T follicular helper cell (primary cell): ENCODE results near the gene DENND6A.
"Not testable (repeated sequence)": the region's sequence is repeated elsewhere in the genome, so short reads cannot be mapped to it uniquely, and the experiment has no call there.

Experiments
- DNase-seq: peaks from one replicate; pipeline ENCODE4 v3.0.0-alpha.2; 2020; ENCODE audit warnings: low read depth

The DENND6A gene

DNA sequence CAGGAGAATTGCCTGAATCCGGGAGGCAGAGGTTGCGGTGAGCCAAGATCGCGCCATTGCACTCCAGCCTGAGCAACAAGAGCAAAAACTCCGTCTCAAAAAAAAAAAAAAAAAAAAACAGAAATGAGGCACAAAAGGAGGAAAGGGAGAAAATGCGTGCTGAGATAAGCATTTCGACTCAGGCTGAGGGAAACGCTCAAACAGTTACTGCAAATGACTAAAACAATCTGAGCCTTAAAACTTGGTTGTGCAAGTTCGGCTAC is 813 bp downstream of the DENND6A start:
- DNase-seq = not testable (repeated sequence)

DNA sequence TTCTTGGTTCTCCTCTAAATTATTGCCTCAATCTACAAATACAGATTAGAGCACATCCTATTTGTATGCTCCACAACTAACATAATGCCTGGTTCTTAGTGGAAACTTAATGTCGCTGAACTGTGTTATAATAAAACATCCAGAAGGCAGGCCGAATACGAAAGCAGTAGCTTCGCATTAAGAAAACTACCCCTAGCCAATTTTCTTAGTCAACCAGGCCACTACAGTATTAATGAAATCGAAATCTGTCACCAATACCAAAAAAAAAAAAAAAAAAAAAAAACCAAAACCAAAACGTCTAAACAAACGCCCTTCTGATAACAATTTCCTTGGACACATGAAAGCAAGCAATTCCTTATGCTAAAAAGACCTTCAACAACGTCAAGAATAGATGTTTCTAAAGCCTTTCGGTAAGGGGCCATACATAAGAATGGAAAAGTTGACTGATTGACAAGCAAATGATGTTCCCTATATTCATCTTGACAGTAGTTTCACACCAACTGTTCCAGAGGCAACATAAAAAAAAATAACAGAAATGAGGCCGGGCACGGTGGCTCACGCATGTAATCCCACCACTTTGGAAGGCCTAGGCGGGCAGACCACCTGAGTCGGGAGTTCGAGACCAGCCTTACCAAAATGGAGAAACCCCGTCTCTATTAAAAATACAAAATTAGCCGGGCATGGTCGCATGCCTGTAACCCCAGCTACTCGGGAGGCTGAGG is 1.3 kb downstream of the DENND6A start:
- no peak for DNase-seq

DNA sequence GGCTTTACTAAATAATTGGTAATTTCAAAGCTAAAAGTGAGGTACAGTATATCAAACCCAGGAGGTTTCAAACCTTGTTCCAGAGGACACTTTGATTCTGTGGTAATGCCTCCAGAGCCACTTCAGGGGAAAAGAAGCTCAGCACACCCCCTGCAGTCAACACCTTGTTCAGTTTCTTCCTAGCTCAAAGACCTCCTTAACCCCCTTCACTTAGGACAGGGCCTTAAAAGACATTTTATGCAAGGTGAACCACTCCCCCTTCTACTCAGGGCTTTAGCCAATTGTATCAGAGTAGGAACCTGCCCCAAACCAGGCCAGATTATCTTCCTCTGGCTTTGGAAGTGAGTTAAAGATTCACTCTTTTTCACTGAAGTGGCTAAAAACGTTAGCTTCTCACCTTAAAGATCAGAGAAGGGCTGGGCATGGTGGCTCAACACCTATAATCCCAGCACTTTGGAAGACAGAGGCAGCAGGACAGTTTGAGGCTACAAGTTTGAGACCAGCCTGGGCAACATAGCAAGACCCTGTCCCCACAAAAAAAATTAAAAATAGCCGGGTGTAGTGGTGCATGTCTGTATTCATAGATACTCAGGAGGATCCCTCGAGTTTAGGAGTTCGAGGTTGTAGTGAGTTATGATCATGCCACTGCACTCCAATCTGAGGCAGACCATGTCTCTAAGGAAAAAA is 3.4 kb downstream of the DENND6A start:
- DNase-seq = no peak

DNA sequence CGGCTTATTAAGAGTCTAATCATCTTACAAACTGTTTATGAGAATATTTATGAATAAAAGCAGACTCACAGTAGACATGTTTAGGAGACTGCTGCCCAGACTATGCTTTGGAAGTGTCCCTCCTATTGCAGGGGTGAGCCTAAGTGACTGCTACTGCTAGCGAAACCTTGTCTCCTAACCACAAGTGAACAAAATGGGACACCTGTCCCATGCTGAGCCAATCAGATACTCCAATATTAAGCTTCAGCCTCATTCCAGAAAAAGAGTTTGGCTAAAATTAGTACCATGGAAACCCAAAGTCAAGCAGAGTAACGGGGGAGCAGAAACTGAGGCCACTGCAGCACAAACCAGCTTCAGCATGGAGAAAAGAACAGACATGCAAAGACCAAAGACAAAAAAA is 4.6 kb downstream of the DENND6A start:
- no peak for DNase-seq

DNA sequence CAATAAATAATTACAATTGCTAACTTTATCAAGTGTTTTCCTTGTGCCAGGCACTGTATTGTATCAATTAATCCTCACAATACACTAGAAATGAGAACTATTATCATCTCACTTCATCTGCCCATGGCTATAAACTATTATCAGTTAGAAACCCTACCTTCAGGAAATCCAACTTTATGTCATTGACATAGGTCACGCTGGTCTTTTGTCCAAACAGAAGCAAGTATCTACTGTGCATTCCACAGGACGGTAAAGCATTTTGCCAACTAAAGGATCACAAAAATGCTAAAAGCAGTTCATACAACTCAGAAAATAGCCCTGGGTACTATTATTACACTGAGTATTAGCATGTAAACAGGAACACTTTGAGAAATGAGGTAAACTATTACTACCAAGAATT is 9.6 kb downstream of the DENND6A start:
- no peak for DNase-seq

DNA sequence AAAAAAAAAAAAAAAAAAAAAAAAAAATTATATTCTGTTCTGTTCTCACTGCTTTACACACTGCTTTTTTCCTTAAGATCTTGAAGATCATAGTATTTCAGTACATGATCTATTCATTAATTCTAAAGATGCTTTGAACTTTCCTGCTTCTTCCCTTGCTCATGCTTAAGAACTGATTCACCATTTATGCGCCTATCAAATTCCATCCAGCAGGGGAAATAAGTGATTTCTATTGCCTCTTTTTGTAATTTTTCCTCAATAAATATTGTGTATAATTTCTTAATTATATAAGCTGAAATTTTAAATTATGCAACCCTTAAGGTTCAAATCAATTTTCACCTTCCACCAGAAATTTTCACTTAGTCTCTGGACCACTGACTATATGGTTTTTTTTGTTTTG is 10.6 kb downstream of the DENND6A start:
- no peak for DNase-seq

DNA sequence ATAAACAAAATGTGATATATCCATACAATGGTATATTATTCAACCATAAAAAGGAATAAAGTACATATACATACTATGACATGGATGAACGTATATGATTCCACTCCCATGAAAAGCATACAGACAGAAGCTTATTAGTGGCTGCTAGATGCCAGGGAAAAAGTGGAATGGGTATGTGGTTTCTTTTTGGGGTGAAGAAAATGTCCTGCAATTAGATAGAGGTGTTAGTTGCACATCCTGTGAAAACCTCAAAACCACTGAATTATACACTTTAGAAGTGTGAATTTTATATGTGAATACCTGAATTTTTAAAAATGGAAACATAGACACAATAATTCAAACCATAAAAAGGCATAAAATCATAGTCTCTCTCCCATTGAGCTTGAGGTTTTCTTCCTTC is 11.2 kb downstream of the DENND6A start:
- no peak for DNase-seq

DNA sequence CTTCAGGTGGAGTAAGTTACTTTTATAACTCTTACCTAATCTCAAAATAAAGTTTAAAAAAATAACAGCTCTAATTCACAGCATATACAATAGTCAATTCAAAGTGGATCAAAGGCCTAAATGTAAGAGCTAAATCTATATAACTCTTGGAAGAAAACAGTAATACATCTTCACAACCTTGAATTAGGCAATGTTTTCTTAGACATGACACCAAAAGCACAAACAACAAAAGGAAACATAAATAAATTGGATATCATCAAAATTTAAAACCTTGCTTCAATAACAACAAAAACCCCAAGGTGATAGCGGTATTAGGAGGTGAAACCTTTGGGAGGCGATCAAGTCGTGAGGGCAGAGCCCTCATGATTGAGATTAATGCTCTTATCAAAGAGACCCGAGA is 12.8 kb downstream of the DENND6A start:
- DNase-seq = no peak

DNA sequence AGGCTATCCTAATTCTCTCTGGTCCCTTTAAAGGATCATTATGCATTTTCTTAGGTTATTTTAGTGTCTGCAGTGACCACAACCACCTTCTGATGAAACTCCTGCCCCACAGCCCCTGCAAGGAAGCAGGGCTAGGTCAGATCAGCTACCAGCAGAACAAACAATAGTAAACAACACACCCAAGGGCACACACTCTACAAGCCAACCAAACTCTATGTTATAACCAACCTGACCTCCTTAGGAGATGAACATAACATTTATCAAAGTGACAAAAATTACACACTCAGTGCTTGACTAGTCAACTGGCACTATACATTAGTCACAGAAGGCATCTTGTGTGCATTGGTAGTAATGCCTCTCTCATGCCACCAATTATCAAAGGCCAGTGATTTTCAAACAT is 17.3 kb downstream of the DENND6A start:
- DNase-seq = no peak

DNA sequence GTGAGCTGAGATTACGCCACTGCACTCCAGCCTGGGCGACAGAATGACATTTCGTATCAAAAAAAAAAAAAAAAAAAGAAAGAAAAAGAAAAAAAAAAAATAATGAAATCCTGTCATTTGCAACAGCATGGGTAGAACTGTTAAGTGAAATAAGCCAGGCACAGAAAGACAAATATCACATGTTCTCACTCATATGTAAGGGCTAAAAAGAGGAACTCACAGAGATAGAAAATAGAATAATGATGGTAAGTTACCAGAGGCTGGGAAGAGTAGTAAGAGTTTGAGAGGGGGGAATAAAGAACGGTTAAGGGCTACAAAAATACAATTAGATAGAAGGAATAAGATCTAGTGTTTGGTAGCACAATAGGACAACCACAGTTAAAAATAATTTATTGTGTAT is 19.7 kb downstream of the DENND6A start:
- DNase-seq = no peak

DNA sequence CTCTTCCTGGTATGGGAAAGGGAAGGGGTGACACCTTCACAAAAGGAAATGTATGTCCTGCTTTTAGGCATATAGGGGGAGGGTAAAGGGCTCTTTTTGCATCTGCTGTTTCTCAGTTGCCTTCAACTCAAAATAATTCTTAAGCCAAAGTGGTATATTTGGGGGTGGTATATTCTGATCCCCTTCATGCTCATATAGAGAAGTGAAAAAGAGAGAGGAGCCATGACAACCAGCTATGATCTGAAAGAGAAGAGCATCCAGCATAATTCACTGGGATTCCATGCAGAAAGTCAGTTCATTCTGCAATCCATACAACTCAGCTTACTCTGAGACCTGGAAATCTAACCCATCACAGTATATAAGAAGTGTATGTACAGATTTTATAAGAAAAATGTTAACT is 22.3 kb downstream of the DENND6A start:
- no peak for DNase-seq

DNA sequence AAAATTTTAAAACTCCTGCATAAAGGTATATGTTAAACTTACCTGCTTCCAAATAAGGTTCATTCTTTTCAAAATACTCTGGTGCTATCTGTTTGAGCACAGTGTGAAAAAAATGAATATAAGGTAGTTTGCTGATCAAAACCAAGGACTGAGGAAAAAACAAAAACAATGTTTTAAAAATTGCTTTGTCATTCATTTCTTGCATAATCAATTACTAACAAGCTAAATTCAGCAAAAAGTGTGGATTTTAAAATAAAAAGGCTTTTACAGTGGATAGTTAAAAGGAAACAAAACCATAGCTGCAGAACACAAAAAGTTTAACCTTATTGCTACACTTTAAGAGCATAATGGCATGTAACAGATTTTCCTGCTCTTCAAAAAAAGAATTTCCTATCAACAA is 31.5 kb downstream of the DENND6A start:
- DNase-seq = no peak

DNA sequence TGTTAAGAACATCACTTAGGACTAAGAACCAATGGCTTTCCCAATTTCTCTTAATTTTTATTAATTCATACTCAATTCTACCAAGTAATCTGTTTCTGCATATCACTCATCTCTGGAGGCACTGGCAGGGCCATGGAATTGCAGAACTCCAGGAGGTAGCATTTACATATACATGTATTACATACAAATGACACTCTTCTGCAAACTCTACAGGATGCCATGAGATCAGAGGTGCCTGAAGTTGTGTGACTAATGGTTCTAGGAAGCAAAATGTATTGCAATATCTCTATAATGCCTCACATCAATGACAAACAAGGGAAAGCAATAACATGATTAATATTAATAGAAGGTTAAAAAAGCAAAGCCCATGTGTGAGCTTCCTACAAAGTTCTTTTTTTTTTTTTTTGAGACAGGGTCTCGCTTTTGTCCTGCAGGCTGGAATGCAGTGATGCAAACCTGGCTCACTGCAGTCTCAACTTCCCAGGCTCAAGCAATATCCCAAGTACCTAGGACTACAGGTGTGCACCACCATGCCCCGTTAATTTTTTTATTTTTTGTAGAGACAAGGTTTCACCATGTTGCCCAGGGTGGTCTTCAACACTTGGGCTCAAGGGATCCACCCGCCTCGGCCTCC is 33.0 kb downstream of the DENND6A start:
- no peak for DNase-seq

DNA sequence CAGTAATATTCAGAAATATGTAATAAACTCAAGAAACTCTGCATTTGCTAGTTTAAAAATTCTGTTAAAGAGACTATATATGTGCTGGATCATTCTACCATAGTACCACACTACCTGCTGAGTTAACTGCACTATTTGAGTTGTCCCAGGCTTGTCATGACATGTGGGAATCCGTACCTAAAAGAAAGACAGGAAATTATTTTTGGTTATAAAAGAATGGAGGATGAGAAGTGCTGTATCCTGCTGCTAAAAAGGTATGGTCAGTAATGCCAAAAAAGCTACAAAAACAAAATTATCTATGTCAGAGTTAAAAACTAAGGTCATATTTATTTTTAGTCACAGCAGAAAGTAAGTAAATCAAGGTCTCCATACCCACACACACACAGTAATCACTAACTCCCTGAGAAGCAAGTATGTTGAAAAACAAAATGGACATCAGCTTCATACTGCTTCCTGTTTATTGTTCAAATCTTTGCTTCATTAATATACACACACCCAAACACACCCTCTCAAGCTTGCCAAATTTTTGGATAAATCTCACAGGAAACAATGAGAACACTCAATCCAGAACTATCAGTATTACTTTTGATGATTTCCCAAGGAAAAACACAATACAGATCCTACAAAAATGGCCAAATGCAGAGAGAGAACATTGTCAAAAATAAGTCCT is 33.7 kb downstream of the DENND6A start:
- DNase-seq = no peak

DNA sequence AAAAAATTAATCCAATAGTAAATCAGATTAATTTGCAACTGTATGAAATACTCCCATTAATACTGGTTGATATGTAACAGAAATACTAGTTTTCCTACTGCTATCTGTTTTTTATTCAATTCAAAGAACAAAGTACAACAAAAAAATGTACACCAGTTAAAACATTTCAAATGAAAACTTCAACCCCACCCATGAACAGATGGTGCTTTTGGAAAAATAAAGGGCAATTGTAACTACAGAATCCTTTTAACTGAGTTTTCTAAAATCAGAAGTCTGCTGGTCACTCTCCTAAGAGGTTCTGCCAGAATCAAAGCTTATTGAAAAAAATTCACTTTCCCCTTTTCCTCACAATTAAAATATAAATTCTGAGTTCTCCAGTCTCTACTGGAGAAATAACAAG is 34.3 kb downstream of the DENND6A start:
- DNase-seq = no peak

DNA sequence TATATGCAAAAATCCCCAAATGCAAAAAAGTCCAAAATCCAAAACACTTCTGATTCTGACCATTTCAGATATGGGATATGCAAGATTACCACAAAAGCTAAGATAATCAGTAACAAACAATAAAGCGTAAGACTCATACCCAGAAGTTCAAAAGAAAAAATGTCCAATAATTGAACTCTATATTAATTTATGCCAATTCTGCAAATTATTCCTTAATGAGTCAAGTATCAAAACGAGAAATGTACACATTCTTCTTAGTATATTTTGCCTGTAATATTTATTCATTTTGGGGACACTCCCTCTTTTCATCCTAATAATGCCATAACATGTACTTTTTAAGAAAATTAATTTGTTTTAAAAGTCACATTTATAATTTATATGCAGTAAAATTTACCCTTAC is 37.1 kb downstream of the DENND6A start:
- DNase-seq = no peak

DNA sequence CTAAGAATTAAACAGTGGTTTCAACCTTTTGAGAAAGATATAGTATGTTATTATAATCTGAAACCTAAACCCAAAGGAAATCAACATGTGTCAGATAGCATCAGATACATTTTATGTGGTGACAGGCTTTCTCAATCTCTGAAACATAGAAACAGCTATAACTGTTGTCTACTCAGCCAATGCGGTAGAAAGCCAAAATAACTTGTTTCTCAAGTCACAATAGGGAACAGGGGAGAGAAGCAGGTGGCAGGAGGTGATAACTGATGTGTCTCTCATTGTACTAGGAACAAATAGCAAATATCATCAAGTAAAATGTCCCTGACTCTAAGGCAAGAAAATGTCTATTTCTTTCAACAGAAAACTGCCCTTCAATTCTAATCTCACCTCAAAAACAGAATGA is 38.6 kb downstream of the DENND6A start:
- no peak for DNase-seq

DNA sequence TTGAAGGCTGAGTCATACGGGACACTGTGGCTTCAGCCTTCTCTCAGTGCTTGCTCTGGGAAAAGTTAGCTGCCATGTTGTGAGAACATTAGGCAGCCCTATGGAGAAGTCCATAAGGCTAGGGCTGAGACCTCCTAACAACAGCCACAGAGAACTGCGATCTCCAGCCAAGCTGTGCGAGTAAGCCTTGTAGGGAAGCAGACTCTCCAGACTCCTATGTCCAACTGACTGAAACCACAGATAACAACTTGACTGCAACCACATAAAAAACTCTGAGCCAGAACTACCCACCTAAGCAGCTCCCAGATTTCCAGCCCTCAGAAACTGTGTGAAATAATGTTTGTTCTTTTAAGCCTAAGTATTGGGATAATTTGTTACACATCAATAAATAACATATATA is 40.7 kb downstream of the DENND6A start:
- DNase-seq = no peak

DNA sequence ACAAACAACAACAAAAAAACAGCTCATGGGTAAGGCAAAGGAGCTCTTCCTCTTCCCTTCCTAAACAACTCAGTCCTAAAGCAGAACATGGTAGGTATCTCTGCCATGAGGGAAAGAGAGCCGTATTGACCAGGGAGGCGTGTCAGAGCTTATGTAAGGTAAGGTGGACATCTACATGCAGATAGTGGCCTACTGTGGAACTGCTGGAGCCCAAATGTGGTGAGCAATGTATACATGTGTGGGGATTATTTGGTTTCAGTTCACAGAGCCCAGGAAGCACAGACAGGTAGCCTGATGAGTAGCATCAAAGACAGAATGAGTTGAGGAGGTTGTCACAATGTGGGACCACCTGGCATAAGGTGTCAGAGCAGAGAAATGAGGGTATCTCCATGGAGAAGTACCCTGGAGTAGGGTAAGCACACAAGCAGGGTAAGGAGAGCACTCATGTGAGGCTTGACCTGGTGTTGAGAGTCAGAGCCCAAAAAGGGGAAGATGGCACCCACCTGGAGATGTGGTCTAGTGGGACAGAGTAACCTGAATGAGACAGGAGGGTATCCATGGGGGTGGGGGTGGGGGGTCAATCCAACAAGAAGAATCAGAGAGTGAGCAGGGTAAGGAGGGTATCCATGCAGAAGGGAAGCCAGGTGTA is 45.5 kb downstream of the DENND6A start:
- DNase-seq = no peak

DNA sequence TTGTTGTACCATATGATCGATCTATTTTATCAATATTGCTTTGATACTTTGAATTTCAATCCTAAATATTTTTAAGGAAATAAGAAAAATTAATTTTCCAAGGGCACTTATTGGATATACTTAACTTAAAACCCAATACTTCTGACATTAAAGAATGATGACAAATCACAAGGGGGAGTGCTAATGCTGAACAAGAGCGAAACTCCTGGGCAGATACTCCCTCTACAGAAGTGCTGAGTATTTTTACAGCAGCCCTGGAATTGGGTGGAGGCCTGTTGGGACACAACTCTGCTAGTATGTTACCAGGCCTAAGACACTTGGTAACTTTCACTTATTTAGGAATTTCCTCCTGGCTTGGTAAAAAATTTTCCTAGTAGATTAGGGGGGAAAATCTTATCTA is 46.2 kb downstream of the DENND6A start:
- DNase-seq = no peak

DNA sequence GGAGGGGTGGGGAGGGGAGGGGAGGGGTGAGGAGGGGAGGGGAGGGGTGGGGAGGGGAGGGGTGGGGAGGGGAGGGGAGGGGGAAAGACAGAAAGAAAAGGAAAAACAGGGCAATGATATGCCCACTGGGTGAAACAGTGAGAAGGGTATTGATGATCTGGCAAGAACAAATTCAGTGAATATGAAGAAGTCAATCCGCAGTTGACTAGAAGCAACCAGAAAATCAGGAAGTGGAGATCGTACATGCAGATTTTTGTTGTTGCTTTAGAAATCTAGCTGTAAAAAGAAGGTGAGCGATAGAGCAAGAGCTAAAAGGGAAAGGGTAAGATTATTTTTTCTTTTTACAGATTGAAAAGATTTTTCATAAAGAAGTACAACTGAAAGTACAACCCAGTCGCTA is 48.1 kb downstream of the DENND6A start:
- DNase-seq = no peak

DNA sequence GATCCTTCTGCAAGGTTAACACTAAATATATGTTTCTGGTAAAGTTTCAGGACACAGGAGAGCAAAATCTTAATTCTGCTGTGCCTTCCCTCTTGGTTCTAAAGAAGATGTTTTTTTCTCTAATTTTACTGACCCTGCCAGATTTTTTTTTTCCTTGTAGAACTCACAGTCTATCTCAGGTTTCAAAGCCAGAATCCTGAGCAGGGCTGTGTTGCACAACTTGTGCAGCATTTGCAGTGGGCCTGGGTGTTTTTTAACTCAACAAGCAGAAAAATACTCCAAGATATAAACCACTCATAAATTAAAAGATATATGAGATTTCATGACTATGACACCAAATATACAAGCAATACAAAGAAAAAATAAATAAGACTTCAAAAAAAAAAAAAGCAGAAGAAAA is 55.5 kb downstream of the DENND6A start:
- DNase-seq = no peak

DNA sequence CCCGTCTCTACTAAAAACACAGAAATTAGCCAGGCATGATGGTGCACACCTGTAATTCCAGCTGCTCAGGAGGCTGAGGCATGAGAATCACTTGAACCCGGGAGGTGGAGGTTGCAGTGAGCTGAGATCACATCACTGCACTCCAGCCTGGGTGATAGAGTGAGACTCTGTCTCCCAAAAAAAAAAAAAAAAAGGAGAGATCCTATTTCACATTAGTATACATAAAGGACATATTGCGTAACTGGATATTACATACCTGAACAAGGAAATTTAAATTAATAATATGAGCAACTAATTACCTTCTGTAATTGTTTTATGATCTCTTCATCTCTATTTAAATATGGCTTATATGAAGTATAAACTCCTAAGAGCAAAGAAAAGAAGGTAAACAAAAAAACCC is 58.6 kb downstream of the DENND6A start:
- not testable (repeated sequence) for DNase-seq
